K562 (cell line): ENCODE results near the gene KAT5. TPM values are rescaled to one million over a fixed set of nuclear protein-coding genes. Genes with fewer than 3 reads are reported as not detected.

ENCODE experiments used
- ARID3B ChIP-seq: fragments of 250-450 bp; sonication (Bioruptor Pico); IDR thresholded peaks from 2 replicates; pipeline ENCODE4 v1.4.0; 2020; ENCODE audit warnings: borderline replicate concordance
- BRCA1 ChIP-seq, 2 experiments: fragments of 450-650 bp in 1 of 2; sonication (generic) in 1 of 2; formaldehyde crosslinking in 1 of 2; IDR thresholded peaks; 2 replicates each; pipeline versions ENCODE4 v1.5.0 to v1.6.1; 2017 to 2020; ENCODE audit warnings: mild to moderate bottlenecking in 1 of 2, missing genetic modification reagents in 1 of 2
- CSDE1 ChIP-seq, 2 experiments: fragments of 450-650 bp; IDR thresholded peaks; 2 replicates each; pipeline ENCODE4 v1.6.1; 2016; ENCODE audit warnings: mild to moderate bottlenecking in 1 of 2
- HNRNPK ChIP-seq: fragments of 200-400 bp; formaldehyde crosslinking; IDR thresholded peaks from one replicate; pipeline ENCODE4 v1.6.1; 2018; ENCODE audit warnings: mild to moderate bottlenecking, low read depth, low read length; ENCODE audit not compliant: poor library complexity, severe bottlenecking
- KDM5B ChIP-seq: fragments of 200-600 bp; sonication (generic); IDR thresholded peaks from 2 replicates; pipeline ENCODE4 v1.6.1; 2012; ENCODE audit warnings: low read depth, mild to moderate bottlenecking, moderate library complexity, low read length, control low read depth, inconsistent platforms; ENCODE audit not compliant: insufficient replicate concordance
- MEF2A ChIP-seq: IDR thresholded peaks from 2 replicates; pipeline ENCODE4 v1.6.1; 2011; ENCODE audit warnings: low read depth, mild to moderate bottlenecking, low read length, moderate library complexity; ENCODE audit not compliant: control insufficient read depth
- MTF1 ChIP-seq: fragments of 250-450 bp; sonication (Bioruptor Pico); IDR thresholded peaks from 2 replicates; pipeline ENCODE4 v1.9.0; 2021; ENCODE audit warnings: moderate library complexity, mild to moderate bottlenecking, inconsistent platforms, borderline replicate concordance
- MYNN ChIP-seq, 2 experiments: sonication (generic); formaldehyde crosslinking in 1 of 2; IDR thresholded peaks; 2 replicates each; pipeline versions ENCODE4 v1.5.0 to v1.6.1; 2016 to 2020; ENCODE audit warnings: antibody characterized with exemption in 1 of 2, missing genetic modification reagents in 1 of 2
- NFATC3 ChIP-seq: fragments of 450-650 bp; IDR thresholded peaks from 2 replicates; pipeline ENCODE4 v1.6.1; 2017; ENCODE audit warnings: mild to moderate bottlenecking
- PHB ChIP-seq: fragments of 250-450 bp; sonication (Bioruptor Pico); IDR thresholded peaks from 2 replicates; pipeline ENCODE4 v1.5.0; 2021
- PYGO2 ChIP-seq: fragments of 450-650 bp; IDR thresholded peaks from 2 replicates; pipeline ENCODE4 v1.6.1; 2016; ENCODE audit warnings: mild to moderate bottlenecking, missing genetic modification characterization, moderate library complexity, missing compliant biosample characterization
- RBFOX2 ChIP-seq: fragments of 200-400 bp; formaldehyde crosslinking; IDR thresholded peaks from 2 replicates; pipeline ENCODE4 v1.6.1; 2017; ENCODE audit warnings: low read depth, mild to moderate bottlenecking, low read length, moderate library complexity
- ZBTB7A ChIP-seq: IDR thresholded peaks from 2 replicates; pipeline ENCODE4 v1.6.1; 2011; ENCODE audit warnings: low read depth, mild to moderate bottlenecking, low read length, moderate library complexity, borderline replicate concordance; ENCODE audit not compliant: control insufficient read depth
- ZFP30 ChIP-seq: fragments of 250-450 bp; sonication (Bioruptor Pico); IDR thresholded peaks from 2 replicates; pipeline ENCODE4 v1.8.0; 2022; ENCODE audit warnings: moderate library complexity, mild to moderate bottlenecking, inconsistent platforms, borderline replicate concordance
- ZNF395 ChIP-seq: fragments of 200-800 bp; sonication (Bioruptor generic); IDR thresholded peaks from 2 replicates; pipeline ENCODE4 v1.6.1; 2017; ENCODE audit warnings: missing genetic modification characterization, missing compliant biosample characterization
- ZNF609 ChIP-seq: sonication (generic); formaldehyde crosslinking; IDR thresholded peaks from 2 replicates; pipeline ENCODE4 v1.8.1; 2023; ENCODE audit warnings: missing genetic modification reagents, mild to moderate bottlenecking, borderline replicate concordance
- polyA plus RNA-seq, 8 experiments: library from polyadenylated mRNA; depleted of rRNA in 4 of 8; stranded (reverse) in 5 of 8; unstranded in 3 of 8; fragments of >200 nt; fragmentation: Nextera tagmentation in 2 of 8; fragmentation: Illumina TruSeq in 1 of 8; extraction: Ambion mirVana in 2 of 8; extraction: Trizol in 1 of 8; gene quantifications; 2 replicates each; pipeline versions ENCODE4 v1.2.1 to v1.2.3, GENCODE V29; 2011 to 2014; ENCODE audit warnings: inconsistent platforms in 1 of 8, missing spikeins in 1 of 8
- total RNA-seq, 7 experiments: library from RNA; depleted of rRNA in 6 of 7; stranded (reverse); fragments of >200 nt in 6 of 7; fragmentation: Illumina TruSeq in 2 of 7; extraction: Trizol in 2 of 7; gene quantifications; 2 replicates each; pipeline versions ENCODE4 v1.2.1 to v1.2.3, GENCODE V29; 2011 to 2021; ENCODE audit warnings: low replicate concordance in 1 of 7

Gene KAT5
- total and polyA plus RNA-seq, 9 of the 15 experiments (the other 6 are each of a cell fraction or from before 2014, with no cell fraction given) = 3.6 to 76.8 (median 52.7) TPM

- TF ChIP-seq ZNF395 (CRISPR knock-in tag) (peak; percentile 92), ZFP30 (CRISPR knock-in tag) (no peak), CSDE1 (IDR thresholded peaks at IDR 0.05) (peak in 1 of 2 experiments; percentile 62; a peak in 1 of 4 replicates), PYGO2 (tag) (0 out of 2 replicates have a peak, but pooled peaks have one; percentile 24), ARID3B (CRISPR knock-in tag) (no peak; the same call in 1 of the 2 replicates), MEF2A (peak; percentile 56; the same call in 1 of the 2 replicates), ZNF609 (peak; percentile 90), ZBTB7A (peak; percentile 54), RBFOX2 (peak; percentile 86), NFATC3 (peak; percentile 79; the same call in 1 of the 2 replicates), HNRNPK (no peak), BRCA1 (IDR thresholded peaks at IDR 0.05) (no peak), BRCA1 (CRISPR knock-in tag; IDR thresholded peaks at IDR 0.05) (no peak), MYNN (IDR thresholded peaks at IDR 0.05) (peak; percentile 45; the same call in 1 of the 2 replicates), MYNN (CRISPR knock-in tag; IDR thresholded peaks at IDR 0.05) (no peak), KDM5B (peak; percentile 53), MTF1 (0 out of 2 replicates have a peak, but pooled peaks have one; percentile 70), PHB (CRISPR knock-in tag) (no peak)
Measured at GRCh38 chr11:65711785-65712632, at the start of gene KAT5 (continued).
